Fibroblast of lung (primary cell): Measurements from ENCODE around the gene P2RY6.

ENCODE experiments used
- EZH2 ChIP-seq: IDR thresholded peaks from 2 replicates; pipeline ENCODE4 v1.5.1; 2012; ENCODE audit warnings: low read length, control low read depth, mild to moderate bottlenecking; ENCODE audit errors: missing control alignments
- TF ChIP-seq, protein P1 (sequence below), 2 donors: IDR thresholded peaks in 1 of 2; conservative IDR thresholded peaks in 1 of 2; 1 replicate in 1 of 2; 2 replicates in 1 of 2; pipeline ENCODE4 v1.5.1; 2011 to 2012; ENCODE audit warnings: low read length in 2 of 2, control low read depth in 1 of 2, inconsistent platforms in 1 of 2, low read depth in 1 of 2, mild to moderate bottlenecking in 1 of 2

- TF ChIP-seq, protein P1, sequence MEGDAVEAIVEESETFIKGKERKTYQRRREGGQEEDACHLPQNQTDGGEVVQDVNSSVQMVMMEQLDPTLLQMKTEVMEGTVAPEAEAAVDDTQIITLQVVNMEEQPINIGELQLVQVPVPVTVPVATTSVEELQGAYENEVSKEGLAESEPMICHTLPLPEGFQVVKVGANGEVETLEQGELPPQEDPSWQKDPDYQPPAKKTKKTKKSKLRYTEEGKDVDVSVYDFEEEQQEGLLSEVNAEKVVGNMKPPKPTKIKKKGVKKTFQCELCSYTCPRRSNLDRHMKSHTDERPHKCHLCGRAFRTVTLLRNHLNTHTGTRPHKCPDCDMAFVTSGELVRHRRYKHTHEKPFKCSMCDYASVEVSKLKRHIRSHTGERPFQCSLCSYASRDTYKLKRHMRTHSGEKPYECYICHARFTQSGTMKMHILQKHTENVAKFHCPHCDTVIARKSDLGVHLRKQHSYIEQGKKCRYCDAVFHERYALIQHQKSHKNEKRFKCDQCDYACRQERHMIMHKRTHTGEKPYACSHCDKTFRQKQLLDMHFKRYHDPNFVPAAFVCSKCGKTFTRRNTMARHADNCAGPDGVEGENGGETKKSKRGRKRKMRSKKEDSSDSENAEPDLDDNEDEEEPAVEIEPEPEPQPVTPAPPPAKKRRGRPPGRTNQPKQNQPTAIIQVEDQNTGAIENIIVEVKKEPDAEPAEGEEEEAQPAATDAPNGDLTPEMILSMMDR (conservative IDR thresholded peaks at IDR 0.05 in 1 of 2, IDR thresholded peaks at IDR 0.05 in 1 of 2; ENCODE audit: low read depth in 1 of 2, low read length in 2 of 2) = no peak
- TF ChIP-seq EZH2 = no peak
Measured at GRCh38 chr11:73293356-73293936, 21.3 kb downstream of the P2RY6 start.
